ENCODE measurements around the gene TASOR. TPM values are rescaled to one million over a fixed set of nuclear protein-coding genes. Genes with fewer than 3 reads are reported as not detected.
A peak's percentile ranks its signal among the peaks of the same experiment; 100 is the strongest.

Gene TASOR
- total and polyA plus RNA-seq, 9 of the 15 experiments (the other 6 are each of a cell fraction or from before 2014, with no cell fraction given): 16.4 to 68.7 (median 33.7) TPM

DNA sequence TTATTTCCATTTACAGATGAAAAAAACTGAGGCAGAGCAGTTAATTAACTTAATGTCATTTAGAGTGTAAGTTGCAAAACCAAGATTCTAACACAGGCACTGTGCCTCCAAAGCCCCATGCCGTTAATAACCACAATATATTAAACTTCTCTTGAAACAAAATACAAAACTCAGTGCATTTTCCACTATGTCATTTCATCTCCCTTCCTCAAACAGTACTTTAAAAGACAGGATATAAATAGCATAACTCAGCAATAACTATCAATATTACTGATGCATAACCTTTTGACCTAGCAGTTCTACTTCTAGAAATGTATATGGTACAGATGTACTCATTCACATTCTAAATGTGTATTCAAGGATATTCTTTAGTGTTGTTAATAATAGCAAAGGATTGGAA, 5.1 kb upstream of the TASOR start:
- FAIRE-seq (no peak), DNase-seq (ENCODE audit: extremely low read depth in 1 of 4, low spot score in 3 of 4) (no peak), ATAC-seq (no peak)
- POLR2A ChIA-PET: no interaction called here
- TF ChIP-seq IRF1 (CRISPR knock-in tag; IDR thresholded peaks at IDR 0.05; ENCODE audit: borderline replicate concordance) (no peak), C11orf30 (IDR thresholded peaks at IDR 0.05; ENCODE audit: low read depth) (peak; percentile 31; the same call in 1 of the 2 replicates), THRAP3 (IDR thresholded peaks at IDR 0.05; ENCODE audit: borderline replicate concordance) (no peak), ZNF316 (IDR thresholded peaks at IDR 0.05) (0 out of 2 replicates have a peak, but pooled peaks have one; percentile 39), SIN3B (IDR thresholded peaks at IDR 0.05; ENCODE audit: low read depth) (no peak), ZNF780A (CRISPR knock-in tag; IDR thresholded peaks at IDR 0.05) (no peak), ZNF232 (CRISPR knock-in tag; IDR thresholded peaks at IDR 0.05) (no peak), HDAC2 (IDR thresholded peaks at IDR 0.05) (no peak), ZNF740 (CRISPR knock-in tag; IDR thresholded peaks at IDR 0.05) (no peak), ZNF740 (tag; IDR thresholded peaks at IDR 0.05) (no peak)
- TF ChIP-seq, protein P1, sequence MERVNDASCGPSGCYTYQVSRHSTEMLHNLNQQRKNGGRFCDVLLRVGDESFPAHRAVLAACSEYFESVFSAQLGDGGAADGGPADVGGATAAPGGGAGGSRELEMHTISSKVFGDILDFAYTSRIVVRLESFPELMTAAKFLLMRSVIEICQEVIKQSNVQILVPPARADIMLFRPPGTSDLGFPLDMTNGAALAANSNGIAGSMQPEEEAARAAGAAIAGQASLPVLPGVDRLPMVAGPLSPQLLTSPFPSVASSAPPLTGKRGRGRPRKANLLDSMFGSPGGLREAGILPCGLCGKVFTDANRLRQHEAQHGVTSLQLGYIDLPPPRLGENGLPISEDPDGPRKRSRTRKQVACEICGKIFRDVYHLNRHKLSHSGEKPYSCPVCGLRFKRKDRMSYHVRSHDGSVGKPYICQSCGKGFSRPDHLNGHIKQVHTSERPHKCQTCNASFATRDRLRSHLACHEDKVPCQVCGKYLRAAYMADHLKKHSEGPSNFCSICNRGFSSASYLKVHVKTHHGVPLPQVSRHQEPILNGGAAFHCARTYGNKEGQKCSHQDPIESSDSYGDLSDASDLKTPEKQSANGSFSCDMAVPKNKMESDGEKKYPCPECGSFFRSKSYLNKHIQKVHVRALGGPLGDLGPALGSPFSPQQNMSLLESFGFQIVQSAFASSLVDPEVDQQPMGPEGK (CRISPR knock-in tag; IDR thresholded peaks at IDR 0.05; ENCODE audit: borderline replicate concordance): no peak
- TF ChIP-seq, protein P2, sequence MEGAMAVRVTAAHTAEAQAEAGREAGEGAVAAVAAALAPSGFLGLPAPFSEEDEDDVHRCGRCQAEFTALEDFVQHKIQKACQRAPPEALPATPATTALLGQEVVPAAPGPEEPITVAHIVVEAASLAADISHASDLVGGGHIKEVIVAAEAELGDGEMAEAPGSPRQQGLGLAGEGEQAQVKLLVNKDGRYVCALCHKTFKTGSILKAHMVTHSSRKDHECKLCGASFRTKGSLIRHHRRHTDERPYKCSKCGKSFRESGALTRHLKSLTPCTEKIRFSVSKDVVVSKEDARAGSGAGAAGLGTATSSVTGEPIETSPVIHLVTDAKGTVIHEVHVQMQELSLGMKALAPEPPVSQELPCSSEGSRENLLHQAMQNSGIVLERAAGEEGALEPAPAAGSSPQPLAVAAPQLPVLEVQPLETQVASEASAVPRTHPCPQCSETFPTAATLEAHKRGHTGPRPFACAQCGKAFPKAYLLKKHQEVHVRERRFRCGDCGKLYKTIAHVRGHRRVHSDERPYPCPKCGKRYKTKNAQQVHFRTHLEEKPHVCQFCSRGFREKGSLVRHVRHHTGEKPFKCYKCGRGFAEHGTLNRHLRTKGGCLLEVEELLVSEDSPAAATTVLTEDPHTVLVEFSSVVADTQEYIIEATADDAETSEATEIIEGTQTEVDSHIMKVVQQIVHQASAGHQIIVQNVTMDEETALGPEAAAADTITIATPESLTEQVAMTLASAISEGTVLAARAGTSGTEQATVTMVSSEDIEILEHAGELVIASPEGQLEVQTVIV (CRISPR knock-in tag; IDR thresholded peaks at IDR 0.05; ENCODE audit: borderline replicate concordance): no peak
- TF ChIP-seq, protein P3, sequence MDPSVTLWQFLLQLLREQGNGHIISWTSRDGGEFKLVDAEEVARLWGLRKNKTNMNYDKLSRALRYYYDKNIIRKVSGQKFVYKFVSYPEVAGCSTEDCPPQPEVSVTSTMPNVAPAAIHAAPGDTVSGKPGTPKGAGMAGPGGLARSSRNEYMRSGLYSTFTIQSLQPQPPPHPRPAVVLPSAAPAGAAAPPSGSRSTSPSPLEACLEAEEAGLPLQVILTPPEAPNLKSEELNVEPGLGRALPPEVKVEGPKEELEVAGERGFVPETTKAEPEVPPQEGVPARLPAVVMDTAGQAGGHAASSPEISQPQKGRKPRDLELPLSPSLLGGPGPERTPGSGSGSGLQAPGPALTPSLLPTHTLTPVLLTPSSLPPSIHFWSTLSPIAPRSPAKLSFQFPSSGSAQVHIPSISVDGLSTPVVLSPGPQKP (CRISPR knock-in tag; IDR thresholded peaks at IDR 0.05): no peak
- TF ChIP-seq, protein P4, sequence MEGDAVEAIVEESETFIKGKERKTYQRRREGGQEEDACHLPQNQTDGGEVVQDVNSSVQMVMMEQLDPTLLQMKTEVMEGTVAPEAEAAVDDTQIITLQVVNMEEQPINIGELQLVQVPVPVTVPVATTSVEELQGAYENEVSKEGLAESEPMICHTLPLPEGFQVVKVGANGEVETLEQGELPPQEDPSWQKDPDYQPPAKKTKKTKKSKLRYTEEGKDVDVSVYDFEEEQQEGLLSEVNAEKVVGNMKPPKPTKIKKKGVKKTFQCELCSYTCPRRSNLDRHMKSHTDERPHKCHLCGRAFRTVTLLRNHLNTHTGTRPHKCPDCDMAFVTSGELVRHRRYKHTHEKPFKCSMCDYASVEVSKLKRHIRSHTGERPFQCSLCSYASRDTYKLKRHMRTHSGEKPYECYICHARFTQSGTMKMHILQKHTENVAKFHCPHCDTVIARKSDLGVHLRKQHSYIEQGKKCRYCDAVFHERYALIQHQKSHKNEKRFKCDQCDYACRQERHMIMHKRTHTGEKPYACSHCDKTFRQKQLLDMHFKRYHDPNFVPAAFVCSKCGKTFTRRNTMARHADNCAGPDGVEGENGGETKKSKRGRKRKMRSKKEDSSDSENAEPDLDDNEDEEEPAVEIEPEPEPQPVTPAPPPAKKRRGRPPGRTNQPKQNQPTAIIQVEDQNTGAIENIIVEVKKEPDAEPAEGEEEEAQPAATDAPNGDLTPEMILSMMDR (IDR thresholded peaks at IDR 0.05 in 2 of 3, conservative IDR thresholded peaks at IDR 0.05 in 1 of 3; ENCODE audit: insufficient read depth in 2 of 3, low read depth in 1 of 3, low read length in 3 of 3): no peak
- CTCF ChIA-PET (ENCODE audit: low intra/inter-chr PET ratio): no interaction called here
- Histone ChIP-seq H3K9ac (ENCODE audit: insufficient read depth in 1 of 2, low read depth in 2 of 2, low read length in 2 of 2) (no peak overlapping the region), H3K9me3 (replicated peaks; ENCODE audit: control insufficient read depth, insufficient read depth, low read depth, low read length) (peaks cover 7% of the 10 kb centered on the region), H3K9me1 (ENCODE audit: control insufficient read depth, insufficient read depth, low read length) (no peaks in the 10 kb centered on the region), H3K4me3 (no peak overlapping the region), H3K27me3 (ENCODE audit: control insufficient read depth in 2 of 2, insufficient read depth in 2 of 2, low read length in 2 of 2) (no peaks in the 10 kb centered on the region), H2AFZ (ENCODE audit: low read depth, low read length) (no peak overlapping the region), H4K20me1 (replicated peaks; ENCODE audit: control insufficient read depth, insufficient read depth, low read length) (no peaks in the 10 kb centered on the region), H3K4me1 (replicated peaks in 1 of 2; ENCODE audit: control insufficient read depth in 2 of 2, insufficient read depth in 2 of 2, low read length in 2 of 2) (peaks cover 2 to 3% of the 10 kb centered on the region in 2 experiments; a peak in 2 of 5 replicates), H3K4me2 (ENCODE audit: insufficient read depth, low read length) (no peak overlapping the region), H3K79me2 (ENCODE audit: control insufficient read depth, insufficient read depth, low read length) (no peaks in the 10 kb centered on the region), H3K27ac (ENCODE audit: extremely low read depth, low read depth, low read length) (no peak overlapping the region), H3K36me3 (ENCODE audit: control insufficient read depth, insufficient read depth, low read length) (no peaks in the 10 kb centered on the region)
- BruUV-seq (replicated peaks): no TSS peak
- intact Hi-C loops (cut with micrococcal nuclease): no loop called here
- in situ Hi-C loops (cut with MboI): no loop called here
- WGBS (ENCODE audit: insufficient coverage, low coverage, missing lambda C conversion rate): 10% methylated on average over 1 of the region's 1 CpG
